HG03159 (cell line): Measurements from ENCODE around the gene ACVR1B.

Experiments
- ATAC-seq: cut with Tn5 transposase; IDR thresholded peaks from one replicate; pipeline ENCODE4 v1.9.1; 2021; ENCODE audit warnings: mild to moderate bottlenecking, moderate library complexity; ENCODE audit not compliant: unreplicated experiment

Gene ACVR1B

DNA sequence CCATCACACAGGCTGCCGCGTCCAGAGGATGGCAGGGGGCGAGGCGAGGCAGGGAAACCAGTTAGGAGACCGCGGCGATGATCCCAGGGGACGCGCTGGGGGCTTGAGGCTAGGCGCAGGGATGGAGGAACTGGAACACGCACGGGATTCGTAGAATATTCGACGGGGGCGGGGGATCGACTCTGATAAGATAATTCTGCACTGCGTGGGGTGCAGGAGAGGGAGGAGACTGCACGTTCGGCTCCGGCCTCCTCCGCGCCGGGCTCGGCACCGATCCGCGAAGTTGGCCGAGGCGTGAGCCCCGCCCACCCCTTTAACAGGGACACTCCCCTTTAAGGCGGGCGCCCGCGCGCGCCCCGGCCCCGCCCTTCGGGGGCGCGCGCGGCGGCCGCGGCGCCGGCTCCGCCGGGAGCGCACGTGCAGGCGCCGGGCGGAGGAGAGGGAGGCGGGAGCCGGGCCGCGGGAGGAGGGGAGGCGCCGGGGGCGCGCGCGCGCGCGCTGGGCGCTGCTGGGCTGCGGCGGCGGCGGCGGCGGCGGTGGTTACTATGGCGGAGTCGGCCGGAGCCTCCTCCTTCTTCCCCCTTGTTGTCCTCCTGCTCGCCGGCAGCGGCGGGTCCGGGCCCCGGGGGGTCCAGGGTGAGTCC is at the start of gene ACVR1B:
ACVR1B (plus strand) TSS at position 501 of the 644 bp plus-strand sequence; CDS start at position 546, 45 bp downstream.
- no peak for ATAC-seq

DNA sequence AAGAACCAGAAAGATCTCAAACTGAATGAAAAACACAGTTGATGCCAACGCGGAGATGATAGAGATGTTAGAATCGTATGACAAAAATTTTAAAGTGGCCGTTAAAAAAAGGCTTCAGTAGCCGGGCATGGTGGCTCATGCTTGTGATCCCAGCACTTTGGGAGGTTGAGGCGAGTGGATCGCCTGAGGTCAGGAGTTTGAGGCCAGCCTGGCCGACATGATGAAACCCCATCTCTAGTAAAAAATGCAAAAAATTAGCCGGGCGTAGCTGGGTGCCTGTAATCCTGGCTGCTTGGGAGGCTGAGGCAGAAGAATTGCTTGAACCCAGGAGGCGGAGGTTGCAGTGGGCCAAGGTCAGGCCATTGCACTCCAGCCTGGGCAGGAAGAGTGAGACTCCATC is 49.6 kb upstream of the ACVR1B start:
- ATAC-seq: no peak

DNA sequence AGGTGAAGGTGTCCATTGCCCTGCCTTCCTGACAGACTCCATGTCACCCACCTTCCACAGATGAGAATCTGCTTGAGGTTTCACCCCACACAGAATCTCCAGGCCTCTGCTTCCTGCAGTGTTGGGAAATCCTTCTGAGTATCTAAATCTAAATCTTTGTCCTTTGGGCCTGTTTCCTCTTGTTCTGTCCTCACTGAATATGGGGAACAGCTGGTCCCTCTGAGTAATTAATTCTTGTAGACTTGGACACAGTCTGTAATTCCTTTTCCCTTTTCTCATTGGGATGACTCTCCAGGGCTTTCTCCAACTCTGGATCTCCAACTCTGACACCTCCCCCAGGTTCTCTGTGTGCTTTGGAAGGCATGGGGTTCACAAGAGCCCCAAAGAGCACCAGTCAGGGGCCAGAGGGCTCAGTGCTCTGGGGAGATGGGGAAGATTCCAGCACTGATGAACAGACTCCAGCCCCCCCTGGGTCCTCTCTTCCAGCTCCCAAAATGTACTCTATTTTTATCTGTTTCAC is 46.5 kb upstream of the ACVR1B start:
- no peak for ATAC-seq

GRCh38 chr12:51905471-51906429 is 45.7 kb upstream of the ACVR1B start:
- ATAC-seq: no peak

DNA sequence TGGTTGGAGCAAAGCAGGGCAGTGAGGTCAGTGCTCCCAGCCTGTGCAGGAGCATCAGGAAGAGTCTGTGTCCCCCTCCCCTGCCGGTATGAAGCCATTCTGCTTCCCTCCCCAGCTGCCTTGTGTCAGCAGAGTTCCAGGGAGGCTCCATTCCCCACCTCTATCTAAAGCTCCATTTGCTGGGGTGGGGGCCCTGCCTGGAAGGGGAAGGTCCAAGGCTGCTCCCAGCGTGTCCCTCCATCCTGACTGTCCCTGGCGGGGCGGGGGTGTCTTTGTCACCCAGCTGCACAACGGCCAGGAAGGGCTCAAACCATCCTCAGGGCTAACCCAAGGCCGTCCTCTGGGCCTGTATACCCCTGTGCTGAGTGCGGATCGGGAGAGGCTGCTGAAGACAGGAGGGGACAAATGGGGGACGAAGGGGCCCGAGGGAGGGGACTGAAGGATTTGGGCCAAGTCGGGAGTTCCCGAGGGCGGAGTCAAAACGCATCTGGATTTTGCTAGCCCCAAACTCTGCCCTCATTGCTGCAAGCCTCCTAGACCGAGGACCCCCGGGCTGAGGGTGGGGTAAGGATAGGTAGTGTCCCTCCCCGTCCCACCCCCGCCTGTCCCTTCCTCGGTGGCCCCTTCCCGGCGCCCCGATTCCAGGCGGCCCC is 44.9 kb upstream of the ACVR1B start:
- ATAC-seq: no peak

DNA sequence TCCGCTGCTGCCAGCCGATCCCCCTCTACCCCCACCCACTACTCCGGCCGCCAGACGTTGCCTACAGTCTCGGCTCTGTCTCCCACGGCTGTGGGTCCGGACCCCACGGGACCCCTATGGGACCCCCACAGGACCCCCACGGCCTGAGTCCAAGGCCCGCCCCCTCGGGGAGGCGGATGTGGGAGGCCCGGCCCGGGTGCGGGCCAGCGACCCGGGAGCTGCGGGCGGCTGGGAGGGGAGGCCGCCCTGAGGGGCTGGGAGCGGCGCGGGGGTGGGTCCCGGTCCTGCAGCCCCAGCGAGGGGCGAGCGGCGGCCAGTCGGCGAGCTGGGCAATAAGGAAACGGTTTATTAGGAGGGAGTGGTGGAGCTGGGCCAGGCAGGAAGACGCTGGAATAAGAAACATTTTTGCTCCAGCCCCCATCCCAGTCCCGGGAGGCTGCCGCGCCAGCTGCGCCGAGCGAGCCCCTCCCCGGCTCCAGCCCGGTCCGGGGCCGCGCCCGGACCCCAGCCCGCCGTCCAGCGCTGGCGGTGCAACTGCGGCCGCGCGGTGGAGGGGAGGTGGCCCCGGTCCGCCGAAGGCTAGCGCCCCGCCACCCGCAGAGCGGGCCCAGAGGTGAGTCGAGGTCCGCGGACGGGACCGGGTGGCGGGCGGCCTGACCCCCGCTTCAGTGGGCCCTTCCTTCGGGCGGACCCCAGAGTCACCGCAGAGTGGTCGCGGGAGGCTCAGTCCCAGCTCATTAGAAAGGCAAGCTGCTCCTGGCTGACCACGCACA is 44.2 kb upstream of the ACVR1B start, which contains the start of gene ACVRL1:
ACVRL1 (plus strand) TSS at position 422 of the 773 bp plus-strand sequence. CDS start 4,971 bp downstream, outside the sequence.
- ATAC-seq: no peak

DNA sequence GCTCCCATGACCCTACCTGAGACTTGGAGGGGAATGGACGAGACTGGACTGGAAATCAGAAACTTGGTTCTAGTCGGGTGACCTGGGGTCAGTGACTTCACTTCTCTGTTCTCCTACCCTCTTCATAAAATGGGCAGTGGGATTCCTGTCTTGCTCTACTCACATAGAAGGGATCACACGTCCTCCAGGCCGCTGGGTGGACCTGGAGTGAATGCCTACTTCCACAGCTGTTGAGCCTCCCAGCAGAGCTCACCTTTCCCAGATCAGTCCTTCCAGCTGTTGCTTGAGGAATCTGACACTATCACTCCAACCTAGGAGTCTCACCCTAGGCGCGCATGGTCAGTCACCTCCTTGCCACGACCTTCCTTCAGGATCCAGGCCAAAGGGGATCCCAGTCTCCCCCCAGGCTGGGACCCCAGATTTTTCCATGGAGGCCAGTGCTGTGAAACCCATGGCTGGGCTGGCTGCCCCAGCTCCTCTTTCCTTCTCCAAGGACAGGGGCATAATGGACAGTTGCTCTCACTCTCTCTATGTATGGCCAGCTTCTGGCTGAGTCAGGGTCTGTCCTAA is 43.6 kb upstream of the ACVR1B start:
- no peak for ATAC-seq

- no peak for ATAC-seq
Measured at GRCh38 chr12:51908876-51909592, 42.5 kb upstream of the ACVR1B start.

- no peak for ATAC-seq
Measured at GRCh38 chr12:51910168-51910567, 41.3 kb upstream of the ACVR1B start.

GRCh38 chr12:51910691-51911090 is 40.8 kb upstream of the ACVR1B start:
- ATAC-seq: no peak

GRCh38 chr12:51911307-51911706 is 40.2 kb upstream of the ACVR1B start:
- no peak for ATAC-seq

- no peak for ATAC-seq
Measured at GRCh38 chr12:51911788-51912711, 39.4 kb upstream of the ACVR1B start.

- ATAC-seq: no peak
Measured at GRCh38 chr12:51913071-51914033, 38.1 kb upstream of the ACVR1B start.

DNA sequence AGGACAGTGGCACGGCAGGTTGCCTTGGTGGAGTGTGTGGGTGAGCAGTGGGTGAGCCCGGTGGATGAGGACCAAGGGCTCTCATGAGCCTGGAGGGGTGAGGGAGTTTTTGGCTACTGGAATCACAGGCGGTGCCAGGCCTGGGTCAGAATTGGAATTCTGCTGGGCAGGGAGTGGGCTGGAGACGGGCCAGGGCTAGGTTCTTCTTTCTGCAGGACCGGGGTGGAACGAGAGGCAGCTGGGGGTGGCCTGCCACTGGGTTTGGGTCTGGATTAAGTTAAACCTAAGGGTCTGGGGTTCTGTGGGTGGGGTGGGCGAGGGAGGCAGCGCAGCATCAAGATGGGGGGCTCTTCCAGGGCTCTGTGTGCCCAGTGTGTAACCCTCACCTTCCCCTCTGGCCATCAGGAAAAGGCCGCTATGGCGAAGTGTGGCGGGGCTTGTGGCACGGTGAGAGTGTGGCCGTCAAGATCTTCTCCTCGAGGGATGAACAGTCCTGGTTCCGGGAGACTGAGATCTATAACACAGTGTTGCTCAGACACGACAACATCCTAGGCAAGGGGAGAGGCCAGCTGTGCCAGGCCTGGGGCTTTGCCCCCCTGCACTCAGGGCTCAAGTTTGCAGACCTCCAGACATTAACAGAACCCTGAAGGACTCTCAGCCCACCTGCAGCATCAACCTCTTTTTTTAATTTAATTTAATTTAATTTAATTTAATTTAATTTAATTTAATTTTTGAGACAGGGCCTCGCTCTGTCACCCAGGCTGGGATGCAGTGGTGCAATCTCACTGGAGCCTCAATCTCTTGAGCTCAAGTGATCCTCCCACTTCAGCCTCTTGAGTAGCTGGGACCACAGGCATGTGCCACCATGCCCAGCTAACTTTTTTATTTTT is 37.2 kb upstream of the ACVR1B start:
- no peak for ATAC-seq

GRCh38 chr12:51915003-51915625 is 36.4 kb upstream of the ACVR1B start:
- no peak for ATAC-seq

DNA sequence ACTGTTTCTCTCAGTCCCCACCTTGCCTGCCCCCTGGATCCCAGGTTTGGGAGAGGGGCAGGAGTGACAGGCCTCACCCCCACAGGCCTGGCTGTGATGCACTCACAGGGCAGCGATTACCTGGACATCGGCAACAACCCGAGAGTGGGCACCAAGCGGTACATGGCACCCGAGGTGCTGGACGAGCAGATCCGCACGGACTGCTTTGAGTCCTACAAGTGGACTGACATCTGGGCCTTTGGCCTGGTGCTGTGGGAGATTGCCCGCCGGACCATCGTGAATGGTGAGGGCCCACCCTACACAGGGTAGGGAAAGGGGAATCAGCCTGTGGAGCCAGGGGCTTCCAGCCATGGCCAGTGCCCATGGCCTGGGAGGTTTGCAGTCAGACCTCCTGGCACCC is 35.5 kb upstream of the ACVR1B start:
- ATAC-seq: no peak
